ENCODE data around the gene SEC24C.

SEC24C gene

DNA sequence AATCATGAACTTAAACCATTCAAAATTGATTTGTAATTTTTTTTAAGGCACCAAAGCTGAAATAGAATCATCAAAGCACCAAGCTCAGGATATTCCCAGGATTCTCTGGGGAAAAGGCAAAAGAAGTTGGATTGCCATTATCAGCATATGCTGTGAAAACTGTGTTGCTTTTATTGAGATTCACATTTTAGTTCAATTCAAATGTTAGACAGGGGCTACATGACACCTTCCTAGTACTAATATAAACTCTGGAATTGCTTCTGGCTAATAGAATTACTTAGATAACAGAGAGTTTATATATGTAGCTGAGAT, 71.5 kb downstream of the SEC24C start:
- H3K4me3 ChIP-seq (ENCODE audit: insufficient read depth, low read length, poor library complexity, severe bottlenecking), result no peak overlapping the region
- H4K20me1 ChIP-seq (ENCODE audit: low read depth, low read length), result no peaks in the 10 kb centered on the region
- H3K79me2 ChIP-seq (ENCODE audit: insufficient read depth, low read length), result 0 out of 2 replicates have a peak, but pooled peaks cover 2% of the 10 kb centered on the region
- H3K36me3 ChIP-seq (ENCODE audit: low read length), result no peaks in the 10 kb centered on the region
- no peak overlapping the region for H3K27ac ChIP-seq (ENCODE audit: low read depth, low read length)
- no peak for TF ChIP-seq EZH2phosphoT487 (conservative IDR thresholded peaks at IDR 0.05; ENCODE audit: low read length)
- TF ChIP-seq, protein P1, sequence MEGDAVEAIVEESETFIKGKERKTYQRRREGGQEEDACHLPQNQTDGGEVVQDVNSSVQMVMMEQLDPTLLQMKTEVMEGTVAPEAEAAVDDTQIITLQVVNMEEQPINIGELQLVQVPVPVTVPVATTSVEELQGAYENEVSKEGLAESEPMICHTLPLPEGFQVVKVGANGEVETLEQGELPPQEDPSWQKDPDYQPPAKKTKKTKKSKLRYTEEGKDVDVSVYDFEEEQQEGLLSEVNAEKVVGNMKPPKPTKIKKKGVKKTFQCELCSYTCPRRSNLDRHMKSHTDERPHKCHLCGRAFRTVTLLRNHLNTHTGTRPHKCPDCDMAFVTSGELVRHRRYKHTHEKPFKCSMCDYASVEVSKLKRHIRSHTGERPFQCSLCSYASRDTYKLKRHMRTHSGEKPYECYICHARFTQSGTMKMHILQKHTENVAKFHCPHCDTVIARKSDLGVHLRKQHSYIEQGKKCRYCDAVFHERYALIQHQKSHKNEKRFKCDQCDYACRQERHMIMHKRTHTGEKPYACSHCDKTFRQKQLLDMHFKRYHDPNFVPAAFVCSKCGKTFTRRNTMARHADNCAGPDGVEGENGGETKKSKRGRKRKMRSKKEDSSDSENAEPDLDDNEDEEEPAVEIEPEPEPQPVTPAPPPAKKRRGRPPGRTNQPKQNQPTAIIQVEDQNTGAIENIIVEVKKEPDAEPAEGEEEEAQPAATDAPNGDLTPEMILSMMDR (IDR thresholded peaks at IDR 0.05; ENCODE audit: insufficient read depth, low read length, poor library complexity, severe bottlenecking), result no peak
- no peaks in the 10 kb centered on the region for H3K27me3 ChIP-seq (ENCODE audit: low read length)
- no peak overlapping the region for H3K9ac ChIP-seq (ENCODE audit: low read length)
- H2AFZ ChIP-seq (ENCODE audit: low read depth, low read length, severe bottlenecking), result no peak overlapping the region
- H3K9me2 ChIP-seq (replicated peaks; ENCODE audit: insufficient read depth, low read length), result no peaks in the 10 kb centered on the region
- H3K9me3 ChIP-seq (ENCODE audit: insufficient read depth, low read length), result no peaks in the 10 kb centered on the region
- H3K4me2 ChIP-seq (ENCODE audit: low read depth, low read length, poor library complexity, severe bottlenecking), result no peak overlapping the region
- H3F3A ChIP-seq (ENCODE audit: insufficient read depth), result peaks cover 7% of the 10 kb centered on the region

DNA sequence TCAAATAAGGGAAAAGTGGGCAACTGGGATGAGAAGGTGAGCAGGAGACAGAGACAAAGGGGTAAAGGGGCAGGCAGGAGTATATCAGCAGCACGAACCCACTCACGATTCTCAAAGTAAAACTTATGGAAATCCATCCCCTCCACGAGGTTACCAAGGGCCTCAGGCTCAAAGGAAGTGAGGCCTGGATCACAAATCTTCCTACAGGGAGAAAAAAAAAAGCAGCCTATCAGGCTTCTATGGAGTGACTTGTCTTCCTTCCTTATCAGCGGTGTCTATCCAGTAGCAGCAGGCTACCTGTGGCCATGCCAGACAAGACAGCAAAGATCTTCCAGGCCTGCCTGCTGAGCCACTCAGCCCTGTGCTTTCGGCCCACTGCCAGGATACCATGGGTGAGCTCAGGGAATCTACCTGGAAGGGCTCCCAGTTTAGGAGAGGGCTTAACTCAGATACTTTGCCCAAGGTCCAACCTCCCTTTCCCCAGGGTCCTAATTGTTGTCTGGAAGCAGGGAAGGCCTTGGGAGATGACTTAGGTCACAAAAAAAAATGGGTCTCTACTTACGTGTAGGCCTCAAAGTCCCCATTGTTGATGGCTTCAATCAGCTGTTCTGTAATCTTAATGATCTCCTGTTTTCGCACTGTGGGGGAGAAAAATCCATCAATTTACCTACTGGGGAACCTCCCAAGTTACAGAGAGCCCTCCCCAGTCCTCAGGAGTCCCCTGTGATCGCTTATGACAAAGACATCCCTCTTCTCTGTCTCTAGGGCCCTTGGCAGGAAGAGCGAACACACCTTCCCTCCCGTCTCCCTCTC, 73.0 kb downstream of the SEC24C start:
- Histone ChIP-seq H3K9me2 (replicated peaks; ENCODE audit: insufficient read depth, low read length) (no peaks in the 10 kb centered on the region), H3K9me3 (ENCODE audit: insufficient read depth, low read length) (no peaks in the 10 kb centered on the region), H3K36me3 (ENCODE audit: low read length) (no peaks in the 10 kb centered on the region), H3K27ac (ENCODE audit: low read depth, low read length) (no peak overlapping the region), H3K79me2 (ENCODE audit: insufficient read depth, low read length) (no peaks in the 10 kb centered on the region), H2AFZ (ENCODE audit: low read depth, low read length, severe bottlenecking) (no peak overlapping the region), H3K9ac (ENCODE audit: low read length) (no peak overlapping the region), H3K4me2 (ENCODE audit: low read depth, low read length, poor library complexity, severe bottlenecking) (no peak overlapping the region), H4K20me1 (ENCODE audit: low read depth, low read length) (no peaks in the 10 kb centered on the region), H3K27me3 (ENCODE audit: low read length) (no peaks in the 10 kb centered on the region), H3F3A (ENCODE audit: insufficient read depth) (peaks cover 7% of the 10 kb centered on the region), H3K4me3 (ENCODE audit: insufficient read depth, low read length, poor library complexity, severe bottlenecking) (no peak overlapping the region)
- TF ChIP-seq, protein P1 (IDR thresholded peaks at IDR 0.05; ENCODE audit: insufficient read depth, low read length, poor library complexity, severe bottlenecking), result no peak
- no peak for TF ChIP-seq EZH2phosphoT487 (conservative IDR thresholded peaks at IDR 0.05; ENCODE audit: low read length)

GRCh38 chr10:73817826-73818225, 73.7 kb downstream of the SEC24C start:
- H3K4me3 ChIP-seq (ENCODE audit: insufficient read depth, low read length, poor library complexity, severe bottlenecking), result no peak overlapping the region
- no peaks in the 10 kb centered on the region for H3K9me3 ChIP-seq (ENCODE audit: insufficient read depth, low read length)
- H3K36me3 ChIP-seq (ENCODE audit: low read length), result no peaks in the 10 kb centered on the region
- H3K4me2 ChIP-seq (ENCODE audit: low read depth, low read length, poor library complexity, severe bottlenecking), result no peak overlapping the region
- H4K20me1 ChIP-seq (ENCODE audit: low read depth, low read length), result no peaks in the 10 kb centered on the region
- peaks cover 1% of the 10 kb centered on the region; the same call in 1 of the 2 replicates for H3F3A ChIP-seq (ENCODE audit: insufficient read depth)
- no peaks in the 10 kb centered on the region for H3K79me2 ChIP-seq (ENCODE audit: insufficient read depth, low read length)
- no peak overlapping the region for H2AFZ ChIP-seq (ENCODE audit: low read depth, low read length, severe bottlenecking)
- no peaks in the 10 kb centered on the region for H3K9me2 ChIP-seq (replicated peaks; ENCODE audit: insufficient read depth, low read length)
- H3K27me3 ChIP-seq (ENCODE audit: low read length), result no peaks in the 10 kb centered on the region
- no peak for TF ChIP-seq EZH2phosphoT487 (conservative IDR thresholded peaks at IDR 0.05; ENCODE audit: low read length)
- TF ChIP-seq, protein P1 (IDR thresholded peaks at IDR 0.05; ENCODE audit: insufficient read depth, low read length, poor library complexity, severe bottlenecking), result no peak
- no peak overlapping the region for H3K9ac ChIP-seq (ENCODE audit: low read length)
- H3K27ac ChIP-seq (ENCODE audit: low read depth, low read length), result no peak overlapping the region

All from SU-DHL-6 (cell line).